B cell (primary cell): ENCODE results near the gene PTH2R. TPM values are rescaled to one million over a fixed set of nuclear protein-coding genes. Genes with fewer than 3 reads are reported as not detected.

Source experiments
- ATAC-seq: fragments of 200-7000 bp; cut with Tn5 transposase; one replicate; pipeline ENCODE4 v1.10.0; 2021; ENCODE audit warnings: low read depth, mild to moderate bottlenecking, moderate number of reproducible peaks, moderate library complexity
- CTCF ChIA-PET: fragments of 350-600 bp; sonication (Branson Sonifier 250); formaldehyde crosslinking; loops from one replicate; lab custom pipeline; 2021; ENCODE audit warnings: antibody characterized with exemption, inconsistent platforms; lab: Charles Lee
- POLR2A ChIA-PET: fragments of 350-600 bp; sonication (Branson Sonifier 250); formaldehyde crosslinking; loops from one replicate; lab custom pipeline; 2021; ENCODE audit warnings: antibody characterized with exemption; lab: Charles Lee
- DNase-seq: peaks from one replicate; pipeline ENCODE4 v3.0.0; 2013
- H2AFZ ChIP-seq: 2 replicates; pipeline ENCODE4 v1.6.1; 2012; ENCODE audit warnings: mild to moderate bottlenecking, low read depth, low read length; ENCODE audit not compliant: insufficient read depth, poor library complexity, severe bottlenecking
- H3K27ac ChIP-seq, 2 donors: 1 replicate in 1 of 2; 2 replicates in 1 of 2; pipeline ENCODE4 v1.5.1; 2012 to 2013; ENCODE audit warnings: low read length in 2 of 2, mild to moderate bottlenecking in 2 of 2, moderate library complexity in 1 of 2
- H3K27me3 ChIP-seq, 4 experiments: fragments of 200-600 bp in 1 of 4; sonication (generic) in 1 of 4; replicated peaks in 1 of 4; 1 replicate in 2 of 4; 2 replicates in 2 of 4; pipeline versions ENCODE4 v1.6.1 to v1.7.0; 2013 to 2016; ENCODE audit warnings: low read length in 3 of 4, mild to moderate bottlenecking in 2 of 4, mixed read lengths in 1 of 4, moderate library complexity in 1 of 4; ENCODE audit not compliant: insufficient read depth in 4 of 4, control insufficient read depth in 3 of 4; ENCODE audit errors: control extremely low read depth in 1 of 4
- H3K36me3 ChIP-seq, 2 experiments: replicated peaks in 1 of 2; 1 replicate in 1 of 2; 2 replicates in 1 of 2; pipeline versions ENCODE4 v1.6.1 to v1.7.1; 2013; ENCODE audit warnings: low read length in 1 of 2; ENCODE audit not compliant: insufficient read depth in 2 of 2, control insufficient read depth in 1 of 2; ENCODE audit errors: control extremely low read depth in 1 of 2, extremely low read depth in 1 of 2
- H3K4me1 ChIP-seq, 2 donors: fragments of 200-600 bp in 1 of 2; sonication (generic) in 1 of 2; 1 replicate in 1 of 2; 2 replicates in 1 of 2; pipeline versions ENCODE4 v1.5.1 to v1.6.1; 2013 to 2017; ENCODE audit warnings: low read length in 2 of 2; ENCODE audit not compliant: control insufficient read depth in 2 of 2, insufficient read depth in 2 of 2
- H3K4me2 ChIP-seq: replicated peaks from 2 replicates; pipeline ENCODE3; 2012; ENCODE audit warnings: mild to moderate bottlenecking, low read depth, low read length; ENCODE audit not compliant: poor library complexity, severe bottlenecking
- H3K4me3 ChIP-seq, 5 experiments: fragments of 200-600 bp in 1 of 5; sonication (generic) in 1 of 5; 1 replicate in 3 of 5; 2 replicates in 2 of 5; pipeline versions ENCODE4 v1.5.1 to v1.7.0; 2011 to 2016; ENCODE audit warnings: low read length in 4 of 5, mild to moderate bottlenecking in 4 of 5, low read depth in 2 of 5, control low read depth in 1 of 5, moderate library complexity in 1 of 5; ENCODE audit not compliant: insufficient read depth in 1 of 5; ENCODE audit errors: control extremely low read depth in 1 of 5, extremely low read depth in 1 of 5
- H3K79me2 ChIP-seq: fragments of 200-600 bp; sonication (generic); one replicate; pipeline ENCODE4 v1.6.0; 2016; ENCODE audit warnings: low read length; ENCODE audit not compliant: control insufficient read depth, insufficient read depth
- H3K9ac ChIP-seq: fragments of 200-600 bp; sonication (generic); 2 replicates; pipeline ENCODE4 v1.6.1; 2017; ENCODE audit warnings: mild to moderate bottlenecking, low read length, moderate library complexity
- H3K9me3 ChIP-seq, 3 donors: one replicate each; pipeline versions ENCODE4 v1.6.1 to v1.7.1; 2013; ENCODE audit warnings: low read length in 2 of 3; ENCODE audit not compliant: control insufficient read depth in 2 of 3, insufficient read depth in 1 of 3; ENCODE audit errors: control extremely low read depth in 1 of 3
- H4K20me1 ChIP-seq: 2 replicates; pipeline ENCODE4 v1.6.0; 2012; ENCODE audit warnings: mild to moderate bottlenecking, low read length; ENCODE audit not compliant: insufficient read depth, control insufficient read depth, poor library complexity, severe bottlenecking
- H3K27ac Mint-ChIP-seq: one replicate; pipeline ENCODE4 v1.8.0; 2021; ENCODE audit warnings: mixed read lengths
- H3K27me3 Mint-ChIP-seq: one replicate; pipeline ENCODE4 v1.8.0; 2021; ENCODE audit warnings: mixed read lengths
- H3K4me1 Mint-ChIP-seq: one replicate; pipeline ENCODE4 v1.8.0; 2021; ENCODE audit warnings: mixed read lengths
- H3K4me3 Mint-ChIP-seq: one replicate; pipeline ENCODE4 v1.8.0; 2021; ENCODE audit warnings: mixed read lengths
- H3K9me3 Mint-ChIP-seq: one replicate; pipeline ENCODE4 v1.8.0; 2022; ENCODE audit warnings: mixed read lengths; ENCODE audit not compliant: insufficient read depth
- EZH2 ChIP-seq: IDR thresholded peaks from 2 replicates; pipeline ENCODE4 v1.6.1; 2012; ENCODE audit warnings: borderline replicate concordance, low read depth, mild to moderate bottlenecking, moderate library complexity, low read length; ENCODE audit not compliant: insufficient read depth, poor library complexity, severe bottlenecking
- WGBS: methylation state at CpG from one replicate; pipeline ENCODE4 v1.1.5; 2013; ENCODE audit warnings: missing lambda C conversion rate; ENCODE audit not compliant: insufficient coverage; 5-methylcytosine and 5-hydroxymethylcytosine counted together
- intact Hi-C: fragments of 100-400 bp; cut with micrococcal nuclease; formaldehyde crosslinking; loops from one replicate; pipeline ENCODE4 v1.10.0; 2022
- polyA plus RNA-seq: library from polyadenylated mRNA; depleted of rRNA; stranded (reverse); fragments of >200 nt; gene quantifications from 2 replicates; pipeline ENCODE4 v1.2.3, GENCODE V29; 2012
- total RNA-seq, 2 donors: library from RNA; stranded (reverse); fragments of 120-200 nt in 1 of 2; gene quantifications; 1 replicate in 1 of 2; 2 replicates in 1 of 2; pipeline versions ENCODE4 v1.2.3 to v1.2.4, GENCODE V29; 2013 to 2022
- TF ChIP-seq, protein P1 (sequence below): fragments of 200-600 bp; IDR thresholded peaks from one replicate; pipeline ENCODE4 v1.8.0; 2022; ENCODE audit warnings: antibody characterized with exemption, mild to moderate bottlenecking

Gene PTH2R
- total and polyA plus RNA-seq, 2 donors (not counting 1 experiment from before 2014, with no cell fraction given) = 0.34 to 0.84 TPM

DNA sequence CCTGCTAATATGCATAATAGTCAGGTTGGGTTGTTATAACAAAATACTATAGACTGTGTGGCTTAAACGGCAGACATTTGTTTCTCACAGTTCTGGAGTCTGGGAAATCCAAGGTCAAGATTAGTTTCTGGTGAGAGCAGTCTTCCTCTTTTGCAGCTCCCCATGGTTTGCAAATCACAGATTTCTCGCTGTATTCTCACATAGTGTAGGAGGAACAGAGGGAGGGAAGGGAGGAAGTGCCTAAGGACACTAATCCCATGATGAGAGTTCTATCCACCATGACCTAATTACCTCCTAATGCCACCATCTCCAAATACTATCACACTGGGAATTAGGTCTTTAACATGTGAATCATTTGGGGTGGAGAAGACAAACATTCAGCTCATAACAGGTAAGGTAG is 20.1 kb upstream of the PTH2R start:
- H3K9me3 ChIP-seq = no peaks in the 10 kb centered on the region
- peaks cover 0 to 10% (median 7%) of the 10 kb centered on the region in 4 experiments for H3K27me3 ChIP-seq
- intact Hi-C loops = no loop called here
- no peak for DNase-seq
- no peak overlapping the region for H2AFZ ChIP-seq
- H4K20me1 ChIP-seq = no peaks in the 10 kb centered on the region
- no peaks in the 10 kb centered on the region for H3K9me3 Mint-ChIP-seq
- H3K4me3 ChIP-seq = no peak overlapping the region
- H3K36me3 ChIP-seq = no peaks in the 10 kb centered on the region
- H3K27ac ChIP-seq = no peak overlapping the region
- H3K27me3 Mint-ChIP-seq = peaks cover 42% of the 10 kb centered on the region
- no peaks in the 10 kb centered on the region for H3K4me1 ChIP-seq
- no peak overlapping the region for H3K4me3 Mint-ChIP-seq
- H3K79me2 ChIP-seq = no peaks in the 10 kb centered on the region
- POLR2A ChIA-PET = no interaction called here
- H3K27ac Mint-ChIP-seq = no peak overlapping the region
- CTCF ChIA-PET = interaction anchor here (1.2 to 1.4 kb wide), 2 partner anchors 11 to 21 kb away, joined by 3 to 4 read pairs; no protein-coding TSS in a partner anchor
- H3K4me2 ChIP-seq = no peak overlapping the region
- ATAC-seq = no peak
- no peaks in the 10 kb centered on the region for H3K4me1 Mint-ChIP-seq
- WGBS = no CpG with 5 or more reads among the region's 2 CpGs
- no peak for TF ChIP-seq EZH2
- TF ChIP-seq, protein P1, sequence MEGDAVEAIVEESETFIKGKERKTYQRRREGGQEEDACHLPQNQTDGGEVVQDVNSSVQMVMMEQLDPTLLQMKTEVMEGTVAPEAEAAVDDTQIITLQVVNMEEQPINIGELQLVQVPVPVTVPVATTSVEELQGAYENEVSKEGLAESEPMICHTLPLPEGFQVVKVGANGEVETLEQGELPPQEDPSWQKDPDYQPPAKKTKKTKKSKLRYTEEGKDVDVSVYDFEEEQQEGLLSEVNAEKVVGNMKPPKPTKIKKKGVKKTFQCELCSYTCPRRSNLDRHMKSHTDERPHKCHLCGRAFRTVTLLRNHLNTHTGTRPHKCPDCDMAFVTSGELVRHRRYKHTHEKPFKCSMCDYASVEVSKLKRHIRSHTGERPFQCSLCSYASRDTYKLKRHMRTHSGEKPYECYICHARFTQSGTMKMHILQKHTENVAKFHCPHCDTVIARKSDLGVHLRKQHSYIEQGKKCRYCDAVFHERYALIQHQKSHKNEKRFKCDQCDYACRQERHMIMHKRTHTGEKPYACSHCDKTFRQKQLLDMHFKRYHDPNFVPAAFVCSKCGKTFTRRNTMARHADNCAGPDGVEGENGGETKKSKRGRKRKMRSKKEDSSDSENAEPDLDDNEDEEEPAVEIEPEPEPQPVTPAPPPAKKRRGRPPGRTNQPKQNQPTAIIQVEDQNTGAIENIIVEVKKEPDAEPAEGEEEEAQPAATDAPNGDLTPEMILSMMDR = no peak
- no peak overlapping the region for H3K9ac ChIP-seq

DNA sequence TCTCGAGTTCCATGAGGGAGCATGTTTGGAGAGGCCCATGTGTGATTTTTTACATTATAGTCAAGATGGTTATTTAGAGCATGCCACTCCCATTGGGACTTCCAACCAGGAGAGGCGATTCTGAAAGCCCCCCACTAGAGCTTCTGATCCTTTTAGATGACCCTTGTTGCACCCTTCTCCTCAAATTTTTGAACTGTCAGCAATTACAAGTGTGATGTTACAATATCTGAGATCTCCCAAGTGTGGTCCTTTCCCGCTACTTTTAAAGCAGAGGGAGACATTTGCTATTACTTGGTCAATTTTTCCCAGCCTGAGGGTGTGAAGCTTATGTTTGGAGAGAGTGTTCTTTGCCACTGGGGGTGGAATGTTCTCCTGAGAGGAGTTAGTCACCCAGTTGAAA is 16.7 kb upstream of the PTH2R start:
- Histone ChIP-seq H3K79me2 (no peaks in the 10 kb centered on the region), H2AFZ (no peak overlapping the region), H3K27ac (no peak overlapping the region), H3K4me3 (no peak overlapping the region), H3K9ac (no peak overlapping the region), H3K4me2 (no peak overlapping the region), H3K36me3 (no peaks in the 10 kb centered on the region), H3K27me3 (peaks cover 0 to 4% (median 0%) of the 10 kb centered on the region in 4 experiments), H4K20me1 (no peaks in the 10 kb centered on the region), H3K9me3 (peaks cover 3 to 27% (median 20%) of the 10 kb centered on the region in 3 donors), H3K4me1 (no peaks in the 10 kb centered on the region)
- Mint-ChIP-seq H3K9me3 (peaks cover 7% of the 10 kb centered on the region), H3K4me1 (no peaks in the 10 kb centered on the region), H3K4me3 (no peak overlapping the region), H3K27ac (no peak overlapping the region), H3K27me3 (peaks cover 25% of the 10 kb centered on the region)
- POLR2A ChIA-PET = no interaction called here
- TF ChIP-seq EZH2 = no peak
- TF ChIP-seq, protein P1 = no peak
- intact Hi-C loops = no loop called here
- ATAC-seq (no peak), DNase-seq (no peak)
- CTCF ChIA-PET = no interaction called here
- 75% methylated on average over 2 of the region's 3 CpGs for WGBS
